Measurements from ENCODE around the gene ATP23.

DNA sequence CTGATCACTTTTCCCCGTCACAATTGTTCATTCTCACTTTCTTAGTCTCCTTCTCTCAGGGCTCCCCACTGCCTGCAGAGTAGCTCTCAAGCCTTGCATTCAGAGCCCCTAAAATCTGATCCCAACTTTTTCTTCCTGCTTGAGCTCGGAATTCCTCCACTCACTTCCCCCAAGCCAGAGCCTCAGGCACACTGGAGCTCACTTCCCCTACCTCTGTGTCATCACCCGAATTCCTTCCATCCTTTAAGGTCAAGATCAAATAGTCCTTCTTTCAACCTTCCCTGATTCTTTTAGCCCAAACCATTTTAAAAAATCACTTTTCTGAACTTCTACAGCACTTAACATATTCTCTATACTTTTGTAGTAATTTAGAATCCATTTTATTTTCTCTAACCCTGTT, 34.1 kb upstream of the ATP23 start:
- TF ChIP-seq, protein P1, sequence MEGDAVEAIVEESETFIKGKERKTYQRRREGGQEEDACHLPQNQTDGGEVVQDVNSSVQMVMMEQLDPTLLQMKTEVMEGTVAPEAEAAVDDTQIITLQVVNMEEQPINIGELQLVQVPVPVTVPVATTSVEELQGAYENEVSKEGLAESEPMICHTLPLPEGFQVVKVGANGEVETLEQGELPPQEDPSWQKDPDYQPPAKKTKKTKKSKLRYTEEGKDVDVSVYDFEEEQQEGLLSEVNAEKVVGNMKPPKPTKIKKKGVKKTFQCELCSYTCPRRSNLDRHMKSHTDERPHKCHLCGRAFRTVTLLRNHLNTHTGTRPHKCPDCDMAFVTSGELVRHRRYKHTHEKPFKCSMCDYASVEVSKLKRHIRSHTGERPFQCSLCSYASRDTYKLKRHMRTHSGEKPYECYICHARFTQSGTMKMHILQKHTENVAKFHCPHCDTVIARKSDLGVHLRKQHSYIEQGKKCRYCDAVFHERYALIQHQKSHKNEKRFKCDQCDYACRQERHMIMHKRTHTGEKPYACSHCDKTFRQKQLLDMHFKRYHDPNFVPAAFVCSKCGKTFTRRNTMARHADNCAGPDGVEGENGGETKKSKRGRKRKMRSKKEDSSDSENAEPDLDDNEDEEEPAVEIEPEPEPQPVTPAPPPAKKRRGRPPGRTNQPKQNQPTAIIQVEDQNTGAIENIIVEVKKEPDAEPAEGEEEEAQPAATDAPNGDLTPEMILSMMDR (optimal IDR thresholded peaks at IDR 0.05 in 1 of 3, IDR thresholded peaks at IDR 0.05 in 1 of 3, conservative IDR thresholded peaks at IDR 0.05 in 1 of 3; ENCODE audit: extremely low read depth in 1 of 3, insufficient read depth in 2 of 3, low read length in 3 of 3) = no peak
- TF ChIP-seq EZH2 (IDR thresholded peaks at IDR 0.05; ENCODE audit: low read length) = no peak

All from keratinocyte (primary cell).